H9 (cell line): ENCODE data around the gene DHRS9. TPM values are rescaled to one million over a fixed set of nuclear protein-coding genes. Genes with fewer than 3 reads are reported as not detected.

Source experiments
- DNase-seq: peaks from one replicate; pipeline ENCODE4 v3.0.0-alpha.2; 2017
- H2AFZ ChIP-seq: one replicate; pipeline ENCODE4 v1.6.1; 2013; ENCODE audit warnings: mild to moderate bottlenecking, low read length, control low read depth, moderate library complexity
- H2AK5ac ChIP-seq: 2 replicates; pipeline ENCODE4 v1.6.1; 2013; ENCODE audit warnings: low read length, control low read depth, mixed read lengths; ENCODE audit not compliant: insufficient read length
- H2BK120ac ChIP-seq: one replicate; pipeline ENCODE4 v1.6.1; 2013; ENCODE audit warnings: low read depth, mild to moderate bottlenecking, low read length, control low read depth, inconsistent platforms; ENCODE audit not compliant: poor library complexity, severe bottlenecking
- H2BK12ac ChIP-seq: 2 replicates; pipeline ENCODE4 v1.6.1; 2013; ENCODE audit warnings: low read length, control low read depth, mixed read lengths, low read depth; ENCODE audit not compliant: insufficient read length
- H2BK15ac ChIP-seq: 2 replicates; pipeline ENCODE4 v1.6.1; 2013; ENCODE audit warnings: low read depth, low read length, control low read depth
- H2BK20ac ChIP-seq: one replicate; pipeline ENCODE4 v1.6.1; 2013; ENCODE audit warnings: low read depth, mild to moderate bottlenecking, low read length, control low read depth, inconsistent platforms; ENCODE audit not compliant: poor library complexity, severe bottlenecking
- H2BK5ac ChIP-seq: 2 replicates; pipeline ENCODE4 v1.6.1; 2013; ENCODE audit warnings: low read length, control low read depth, mixed read lengths; ENCODE audit not compliant: insufficient read length
- H3K14ac ChIP-seq: 2 replicates; pipeline ENCODE4 v1.6.1; 2013; ENCODE audit warnings: low read length, control low read depth; ENCODE audit not compliant: insufficient read depth
- H3K18ac ChIP-seq: 2 replicates; pipeline ENCODE4 v1.6.1; 2013; ENCODE audit warnings: low read depth, mild to moderate bottlenecking, mixed read lengths, low read length, control low read depth; ENCODE audit not compliant: insufficient read length
- H3K23ac ChIP-seq: 2 replicates; pipeline ENCODE4 v1.6.1; 2013; ENCODE audit warnings: low read length, control low read depth, mixed read lengths, low read depth; ENCODE audit not compliant: insufficient read length
- H3K23me2 ChIP-seq: 2 replicates; pipeline ENCODE4 v1.6.1; 2013; ENCODE audit warnings: low read depth, mild to moderate bottlenecking, mixed read lengths, low read length, control low read depth; ENCODE audit not compliant: insufficient read length, poor library complexity, severe bottlenecking
- H3K27ac ChIP-seq: 2 replicates; pipeline ENCODE4 v1.5.1; 2013; ENCODE audit warnings: low read length, control low read depth, mixed read lengths, low read depth; ENCODE audit not compliant: insufficient read length
- H3K27me3 ChIP-seq: 2 replicates; pipeline ENCODE4 v1.6.1; 2013; ENCODE audit warnings: low read length, control low read depth, inconsistent platforms; ENCODE audit not compliant: insufficient read depth
- H3K4ac ChIP-seq: 2 replicates; pipeline ENCODE4 v1.6.1; 2013; ENCODE audit warnings: low read depth, mild to moderate bottlenecking, control low read depth, inconsistent platforms, low read length, moderate library complexity
- H3K4me1 ChIP-seq: 2 replicates; pipeline ENCODE4 v1.6.1; 2013; ENCODE audit warnings: low read length, control low read depth, inconsistent platforms; ENCODE audit not compliant: insufficient read depth
- H3K4me2 ChIP-seq: 2 replicates; pipeline ENCODE4 v1.6.1; 2013; ENCODE audit warnings: low read length, control low read depth, mixed read lengths; ENCODE audit not compliant: insufficient read length, insufficient read depth
- H3K56ac ChIP-seq: 2 replicates; pipeline ENCODE4 v1.6.1; 2013; ENCODE audit warnings: low read depth, mild to moderate bottlenecking, mixed read lengths, low read length, control low read depth; ENCODE audit not compliant: insufficient read length
- H3K79me1 ChIP-seq: 2 replicates; pipeline ENCODE4 v1.6.1; 2013; ENCODE audit warnings: low read depth, mild to moderate bottlenecking, moderate library complexity, low read length, control low read depth, inconsistent platforms; ENCODE audit not compliant: insufficient read depth, poor library complexity, severe bottlenecking
- H3K79me2 ChIP-seq: 2 replicates; pipeline ENCODE4 v1.6.1; 2013; ENCODE audit warnings: low read length, control low read depth, inconsistent platforms; ENCODE audit not compliant: insufficient read depth
- H3K9ac ChIP-seq: 2 replicates; pipeline ENCODE4 v1.6.1; 2013; ENCODE audit warnings: low read length, control low read depth, mixed read lengths; ENCODE audit not compliant: insufficient read length; ENCODE audit errors: extremely low read depth
- H3K9me3 ChIP-seq: one replicate; pipeline ENCODE4 v1.6.1; 2013; ENCODE audit warnings: low read depth, low read length, inconsistent platforms; ENCODE audit not compliant: control insufficient read depth
- H3T11ph ChIP-seq: one replicate; pipeline ENCODE4 v1.6.1; 2013; ENCODE audit warnings: mild to moderate bottlenecking, low read length, control low read depth, inconsistent platforms
- H4K20me1 ChIP-seq: one replicate; pipeline ENCODE4 v1.6.1; 2013; ENCODE audit not compliant: control insufficient read depth, insufficient read length, insufficient read depth
- H4K5ac ChIP-seq: 2 replicates; pipeline ENCODE4 v1.6.1; 2013; ENCODE audit warnings: low read depth, mild to moderate bottlenecking, mixed read lengths, low read length, control low read depth; ENCODE audit not compliant: insufficient read length
- H4K8ac ChIP-seq: replicated peaks from 2 replicates; pipeline ENCODE4 v1.6.1; 2013; ENCODE audit warnings: low read length, control low read depth, mixed read lengths, low read depth; ENCODE audit not compliant: insufficient read length
- H4K91ac ChIP-seq: 2 replicates; pipeline ENCODE4 v1.6.1; 2013; ENCODE audit warnings: low read depth, mild to moderate bottlenecking, moderate library complexity, mixed read lengths, low read length, control low read depth; ENCODE audit not compliant: insufficient read length
- H3K27ac Mint-ChIP-seq, 3 experiments: 2 replicates in 2 of 3; 3 replicates in 1 of 3; pipeline ENCODE4 v1.8.0; 2020 to 2021; ENCODE audit warnings: mixed read lengths in 3 of 3, mild to moderate bottlenecking in 1 of 3, moderate library complexity in 1 of 3
- H3K27me3 Mint-ChIP-seq: 2 replicates; pipeline ENCODE4 v1.8.0; 2021; ENCODE audit warnings: low read depth, mild to moderate bottlenecking, moderate library complexity, mixed read lengths
- H3K36me3 Mint-ChIP-seq, 3 experiments: 2 replicates in 2 of 3; 3 replicates in 1 of 3; pipeline ENCODE4 v1.8.0; 2020 to 2021; ENCODE audit warnings: low read depth in 3 of 3, mixed read lengths in 3 of 3; ENCODE audit not compliant: insufficient read depth in 1 of 3
- H3K4me1 Mint-ChIP-seq, 2 experiments: 2 replicates each; pipeline ENCODE4 v1.8.0; 2020; ENCODE audit warnings: mixed read lengths in 2 of 2
- H3K4me3 Mint-ChIP-seq, 2 experiments: 2 replicates in 1 of 2; 3 replicates in 1 of 2; pipeline ENCODE4 v1.8.0; 2020 to 2021; ENCODE audit warnings: mild to moderate bottlenecking in 2 of 2, mixed read lengths in 2 of 2, moderate library complexity in 1 of 2
- H3K9me3 Mint-ChIP-seq, 2 experiments: 2 replicates in 1 of 2; 3 replicates in 1 of 2; pipeline ENCODE4 v1.8.0; 2020; ENCODE audit warnings: mild to moderate bottlenecking in 2 of 2, mixed read lengths in 2 of 2, moderate library complexity in 1 of 2
- WGBS: extraction: QIAGEN DNeasy Blood & Tissue Kit; methylation state at CpG from one replicate; pipeline ENCODE4 v1.1.7; 2013; ENCODE audit warnings: missing lambda C conversion rate, low lambda C conversion rate, mixed read lengths; ENCODE audit not compliant: insufficient read length; ENCODE audit errors: extremely low coverage; 5-methylcytosine and 5-hydroxymethylcytosine counted together
- total RNA-seq: library from RNA; stranded (reverse); gene quantifications from 2 replicates; pipeline ENCODE4 v1.2.1, GENCODE V29; 2021
- TF ChIP-seq, protein P1 (sequence below): fragments of 200-600 bp; sonication (generic); conservative IDR thresholded peaks from 3 replicates; pipeline ENCODE4 v1.8.0; 2021; ENCODE audit warnings: antibody characterized with exemption, mild to moderate bottlenecking

Gene DHRS9
- total RNA-seq, 1 experiment from 2014 or later: not detected

DNA sequence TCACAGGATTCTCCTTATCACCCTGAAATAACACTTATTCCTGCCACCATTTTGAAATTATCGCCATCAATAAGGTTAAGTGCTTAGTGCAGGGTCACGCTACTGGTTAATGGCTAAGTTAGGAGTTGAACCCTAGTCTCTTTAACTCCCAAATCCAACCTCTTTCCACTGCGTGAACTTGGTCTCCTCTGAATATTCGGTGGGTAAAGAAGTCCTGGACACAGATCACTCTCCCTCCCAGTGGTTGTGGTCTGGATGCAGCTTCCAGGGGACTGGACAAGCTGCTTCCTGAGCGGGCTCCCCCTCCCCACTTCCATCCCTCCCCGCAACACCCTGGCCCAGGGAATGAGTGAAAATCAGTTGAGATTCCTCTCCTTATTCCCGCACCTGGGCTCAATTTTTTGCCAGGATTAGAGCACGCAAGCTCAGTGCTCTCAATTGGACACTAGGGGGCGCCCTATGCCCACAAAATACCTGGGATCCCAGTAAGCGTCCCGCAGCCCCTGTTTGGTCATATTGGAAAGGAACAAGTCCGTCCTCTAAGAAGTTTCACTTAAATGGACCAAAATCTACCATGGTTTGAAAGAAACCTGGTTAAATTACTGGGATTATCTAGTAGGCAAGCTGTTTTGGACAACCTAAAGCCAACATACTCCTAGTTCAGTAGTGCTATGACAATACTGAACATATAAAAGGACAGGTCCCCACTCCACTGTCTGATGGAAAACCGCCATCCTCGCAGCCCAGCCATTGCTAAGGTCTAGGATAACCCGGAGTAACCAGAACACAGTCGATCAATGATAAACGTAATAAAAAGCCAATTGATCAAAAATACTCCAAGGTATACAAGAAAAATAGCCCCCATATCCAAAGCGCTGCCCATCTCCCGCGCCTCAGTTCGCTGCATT, 40.4 kb downstream of the DHRS9 start:
- H3K4me1 Mint-ChIP-seq: peaks cover 11 to 13% of the 10 kb centered on the region in 2 experiments
- Histone ChIP-seq H3K27ac (no peak overlapping the region), H4K8ac (no peak overlapping the region), H2BK20ac (no peak overlapping the region), H2AK5ac (no peak overlapping the region), H2BK5ac (no peak overlapping the region), H2BK15ac (no peak overlapping the region), H3K18ac (no peak overlapping the region), H3K4me2 (no peak overlapping the region), H3K79me2 (no peaks in the 10 kb centered on the region), H3K27me3 (no peaks in the 10 kb centered on the region), H4K20me1 (no peaks in the 10 kb centered on the region), H3K4me1 (0 out of 2 replicates have a peak, but pooled peaks cover 2% of the 10 kb centered on the region), H3T11ph (no peak overlapping the region), H3K23me2 (no peaks in the 10 kb centered on the region), H3K4ac (no peak overlapping the region), H2BK12ac (no peak overlapping the region), H3K23ac (no peak overlapping the region), H2BK120ac (no peak overlapping the region), H4K5ac (no peak overlapping the region), H4K91ac (no peak overlapping the region), H3K79me1 (no peaks in the 10 kb centered on the region), H3K56ac (no peak overlapping the region), H2AFZ (no peak overlapping the region), H3K9me3 (no peaks in the 10 kb centered on the region), H3K9ac (no peak overlapping the region), H3K14ac (no peak overlapping the region)
- H3K4me3 Mint-ChIP-seq: no peak overlapping the region
- TF ChIP-seq, protein P1, sequence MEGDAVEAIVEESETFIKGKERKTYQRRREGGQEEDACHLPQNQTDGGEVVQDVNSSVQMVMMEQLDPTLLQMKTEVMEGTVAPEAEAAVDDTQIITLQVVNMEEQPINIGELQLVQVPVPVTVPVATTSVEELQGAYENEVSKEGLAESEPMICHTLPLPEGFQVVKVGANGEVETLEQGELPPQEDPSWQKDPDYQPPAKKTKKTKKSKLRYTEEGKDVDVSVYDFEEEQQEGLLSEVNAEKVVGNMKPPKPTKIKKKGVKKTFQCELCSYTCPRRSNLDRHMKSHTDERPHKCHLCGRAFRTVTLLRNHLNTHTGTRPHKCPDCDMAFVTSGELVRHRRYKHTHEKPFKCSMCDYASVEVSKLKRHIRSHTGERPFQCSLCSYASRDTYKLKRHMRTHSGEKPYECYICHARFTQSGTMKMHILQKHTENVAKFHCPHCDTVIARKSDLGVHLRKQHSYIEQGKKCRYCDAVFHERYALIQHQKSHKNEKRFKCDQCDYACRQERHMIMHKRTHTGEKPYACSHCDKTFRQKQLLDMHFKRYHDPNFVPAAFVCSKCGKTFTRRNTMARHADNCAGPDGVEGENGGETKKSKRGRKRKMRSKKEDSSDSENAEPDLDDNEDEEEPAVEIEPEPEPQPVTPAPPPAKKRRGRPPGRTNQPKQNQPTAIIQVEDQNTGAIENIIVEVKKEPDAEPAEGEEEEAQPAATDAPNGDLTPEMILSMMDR: peak; percentile 92
- H3K36me3 Mint-ChIP-seq: no peaks in the 10 kb centered on the region
- no CpG with 5 or more reads among the region's 21 CpGs for WGBS
- H3K9me3 Mint-ChIP-seq: no peaks in the 10 kb centered on the region
- H3K27ac Mint-ChIP-seq: no peak overlapping the region; a peak in 1 of 7 replicates
- peaks cover 11% of the 10 kb centered on the region for H3K27me3 Mint-ChIP-seq
- peak; percentile 85 for DNase-seq
